T-helper 17 cell (primary cell): ENCODE measurements around the gene FARSA. TPM values are rescaled to one million over a fixed set of nuclear protein-coding genes. Genes with fewer than 3 reads are reported as not detected.
A peak's percentile ranks its signal among the peaks of the same experiment; 100 is the strongest.
"Not testable (repeated sequence)": the region's sequence is repeated elsewhere in the genome, so short reads cannot be mapped to it uniquely, and the experiment has no call there.

Experiments
- ATAC-seq: fragments of 150-1000 bp; cut with Tn5 transposase; 2 replicates; pipeline ENCODE4 v1.10.0; 2021; ENCODE audit warnings: mild to moderate bottlenecking, moderate library complexity
- DNase-seq, 3 donors: peaks; one replicate each; pipeline versions ENCODE4 v3.0.0 to v3.0.0-alpha.2; 2020 to 2021
- H3K9me3 ChIP-seq: one replicate; pipeline ENCODE4 v1.7.0; 2013; ENCODE audit warnings: low read length, mild to moderate bottlenecking; ENCODE audit not compliant: control insufficient read depth, poor library complexity, severe bottlenecking
- H3K27ac Mint-ChIP-seq: one replicate; pipeline ENCODE4 v1.8.0; 2022; ENCODE audit warnings: mild to moderate bottlenecking, moderate library complexity, mixed read lengths
- H3K27me3 Mint-ChIP-seq: one replicate; pipeline ENCODE4 v1.8.0; 2022; ENCODE audit warnings: mixed read lengths
- H3K36me3 Mint-ChIP-seq: one replicate; pipeline ENCODE4 v1.8.0; 2022; ENCODE audit warnings: low read depth, mixed read lengths
- H3K4me1 Mint-ChIP-seq: one replicate; pipeline ENCODE4 v1.8.0; 2022; ENCODE audit warnings: mild to moderate bottlenecking, mixed read lengths
- H3K4me3 Mint-ChIP-seq: one replicate; pipeline ENCODE4 v1.8.0; 2022; ENCODE audit warnings: mild to moderate bottlenecking, moderate library complexity, mixed read lengths
- total RNA-seq, 4 donors: library from RNA in 2 of 4; stranded (reverse) in 2 of 4; gene quantifications; one replicate each; pipeline ENCODE4 v1.2.3 and lab custom pipeline; 2022 to 2026

The FARSA gene
- total RNA-seq, 2 donors from 2014 or later = 23.2 to 28.3 TPM

DNA sequence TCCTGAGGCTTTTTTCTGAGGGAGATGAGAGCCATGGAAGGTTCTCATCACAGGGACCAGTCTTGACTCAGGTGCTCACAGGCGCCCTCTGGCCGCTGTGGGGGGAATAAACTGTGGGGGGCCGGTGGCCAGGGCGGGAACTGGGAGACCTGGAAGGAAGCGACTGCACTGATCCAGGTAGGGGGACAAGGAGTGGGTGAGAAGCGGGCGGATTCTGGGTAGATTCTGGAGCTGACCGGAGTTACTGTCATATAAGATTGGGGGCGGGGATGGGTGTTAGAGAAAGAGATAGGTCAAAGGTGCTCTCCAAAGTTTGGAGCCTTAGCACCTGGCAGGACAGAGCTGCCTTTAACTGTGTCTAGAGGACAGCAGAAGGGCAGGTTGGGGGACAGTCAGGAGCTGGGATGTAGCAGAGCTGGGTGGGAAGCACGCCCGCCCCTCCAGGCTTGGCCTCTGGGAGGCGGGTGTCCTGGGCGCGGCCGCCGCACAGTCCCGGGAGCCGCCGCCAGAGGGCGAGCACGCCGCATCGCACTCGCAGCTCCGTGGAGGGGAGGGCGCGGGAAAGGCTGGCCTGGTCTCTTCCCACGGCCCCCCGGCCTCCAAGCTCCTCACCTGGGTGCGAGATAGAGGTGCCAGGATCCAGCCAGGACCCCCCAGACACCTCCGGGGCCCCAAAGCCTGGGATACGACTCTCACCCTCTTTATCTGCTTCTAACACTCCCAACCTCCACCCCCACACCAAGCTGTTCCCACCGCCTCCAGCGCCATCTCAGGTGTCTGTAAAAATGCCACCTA is 31.7 kb upstream of the FARSA start:
- H3K27me3 Mint-ChIP-seq = no peaks in the 10 kb centered on the region
- H3K4me1 Mint-ChIP-seq = peaks cover 6% of the 10 kb centered on the region
- H3K4me3 Mint-ChIP-seq = peak overlapping the region; percentile 97
- H3K27ac Mint-ChIP-seq = peak overlapping the region; percentile 65
- H3K9me3 ChIP-seq = no peaks in the 10 kb centered on the region
- peak; percentile 71 to 81 (median 77) for DNase-seq
- ATAC-seq = peak; percentile 95
- H3K36me3 Mint-ChIP-seq = peaks cover 4% of the 10 kb centered on the region

- DNase-seq (no peak), ATAC-seq (no peak)
- H3K4me1 Mint-ChIP-seq = peaks cover 17% of the 10 kb centered on the region
- peaks cover 4% of the 10 kb centered on the region for H3K36me3 Mint-ChIP-seq
- no peak overlapping the region for H3K4me3 Mint-ChIP-seq
- H3K27me3 Mint-ChIP-seq = no peaks in the 10 kb centered on the region
- no peaks in the 10 kb centered on the region for H3K9me3 ChIP-seq
- H3K27ac Mint-ChIP-seq = no peak overlapping the region
Measured at GRCh38 chr19:12959481-12959880, 26.0 kb upstream of the FARSA start.

DNA sequence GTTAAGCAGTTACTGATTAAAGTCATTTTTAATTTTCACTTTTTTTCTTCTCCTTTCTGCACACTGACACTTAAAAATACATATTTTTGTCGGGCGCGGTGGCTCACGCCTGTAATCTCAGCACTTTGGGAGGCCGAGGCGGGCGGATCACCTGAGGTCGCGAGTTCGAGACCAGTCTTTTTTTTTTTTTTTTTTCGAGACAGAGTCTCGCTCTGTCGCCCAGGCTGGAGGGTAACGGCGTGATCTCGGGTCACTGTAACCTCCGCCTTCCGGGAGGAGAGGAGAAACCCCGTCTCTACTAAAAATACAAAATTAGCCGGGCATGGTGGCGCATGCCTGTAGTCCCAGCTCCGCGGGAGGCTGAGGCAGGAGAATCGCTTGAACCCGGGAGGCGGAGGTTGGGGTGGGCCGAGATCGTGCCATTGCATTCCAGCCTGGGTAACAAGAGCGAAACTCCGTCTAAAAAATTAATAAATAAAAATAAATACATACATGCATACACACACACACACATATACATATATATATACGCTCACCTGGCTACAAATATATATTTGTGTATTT is 24.0 kb upstream of the FARSA start:
- peak; percentile 39 for ATAC-seq
- DNase-seq, H3K36me3 Mint-ChIP-seq, H3K27me3 Mint-ChIP-seq, H3K9me3 ChIP-seq: not testable (repeated sequence)
- peak overlapping the region; percentile 87 for H3K4me3 Mint-ChIP-seq
- peak overlapping the region; percentile 83 for H3K27ac Mint-ChIP-seq
- peaks cover 21% of the 10 kb centered on the region for H3K4me1 Mint-ChIP-seq

DNA sequence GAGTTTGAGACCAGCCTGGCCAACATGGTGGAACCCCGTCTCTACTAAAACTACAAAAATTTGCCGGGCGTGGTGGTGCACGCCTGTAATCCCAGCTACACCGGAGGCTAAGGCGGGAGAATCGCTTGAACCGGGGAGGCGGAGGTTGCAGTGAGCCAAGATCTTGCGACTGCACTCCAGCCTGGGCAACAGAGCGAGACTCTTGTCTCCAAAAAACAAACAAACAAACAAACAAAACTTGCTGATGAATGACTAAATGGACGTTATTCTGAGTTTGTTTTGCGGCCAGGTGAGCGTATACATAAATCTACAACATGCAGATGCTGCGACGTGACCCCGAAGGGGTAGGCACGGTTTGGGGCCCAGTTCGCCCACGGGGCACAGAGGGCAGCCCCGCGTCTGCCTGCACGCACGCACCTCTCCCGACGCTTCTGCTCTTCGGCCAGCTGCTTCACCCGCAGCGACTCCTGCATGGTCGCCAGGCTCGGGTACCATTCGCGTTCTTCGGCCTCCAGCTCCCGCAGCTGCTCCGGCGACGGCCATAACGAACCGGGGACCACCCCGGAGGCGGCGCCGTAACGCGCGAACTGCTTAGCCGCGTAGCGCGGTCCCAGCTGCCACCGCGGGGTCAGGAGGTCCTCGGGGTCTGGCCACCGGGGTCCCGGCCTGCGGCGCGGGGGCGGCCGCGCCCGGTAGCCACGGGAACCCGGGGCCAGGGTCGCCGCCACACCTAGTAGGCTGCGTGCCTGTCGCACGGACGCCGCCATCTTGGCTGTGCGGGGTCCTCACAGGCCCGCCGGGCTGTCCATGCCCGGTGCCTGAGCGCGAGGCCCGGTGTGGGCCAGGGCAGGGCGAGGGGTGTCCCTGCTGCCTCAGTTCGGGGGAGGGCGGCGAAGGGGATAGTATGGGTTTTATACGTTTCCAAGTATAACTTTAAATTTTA is 23.2 kb upstream of the FARSA start, which contains the start of gene GADD45GIP1:
Gene GADD45GIP1, minus strand, starts transcription at position 778 of the 943 bp plus-strand sequence. Its CDS starts 11 bp downstream, at position 767.
- peak within 1 kb of the TSS; percentile 84 for H3K27ac Mint-ChIP-seq

GRCh38 chr19:12955996-12956395 is 22.5 kb upstream of the FARSA start:
- H3K4me3 Mint-ChIP-seq = peak overlapping the region; percentile 87
- no peaks in the 10 kb centered on the region for H3K9me3 ChIP-seq
- no peak for DNase-seq
- H3K27ac Mint-ChIP-seq = peak overlapping the region; percentile 84
- no peaks in the 10 kb centered on the region for H3K27me3 Mint-ChIP-seq
- H3K36me3 Mint-ChIP-seq = peaks cover 3% of the 10 kb centered on the region
- H3K4me1 Mint-ChIP-seq = peaks cover 19% of the 10 kb centered on the region
- no peak for ATAC-seq

More for the DNA sequence above, 23.2 kb upstream of the FARSA start, which contains the start of gene GADD45GIP1:
- Mint-ChIP-seq H3K4me1 (peaks cover 19% of the 10 kb centered on the region), H3K4me3 (peak within 1 kb of the TSS; percentile 87), H3K27me3 (no peaks in the 10 kb centered on the region), H3K36me3 (peaks cover 3% of the 10 kb centered on the region)
- DNase-seq (peak; percentile 65 to 76 (median 67)), ATAC-seq (peak; percentile 97)
- no peaks in the 10 kb centered on the region for H3K9me3 ChIP-seq

DNA sequence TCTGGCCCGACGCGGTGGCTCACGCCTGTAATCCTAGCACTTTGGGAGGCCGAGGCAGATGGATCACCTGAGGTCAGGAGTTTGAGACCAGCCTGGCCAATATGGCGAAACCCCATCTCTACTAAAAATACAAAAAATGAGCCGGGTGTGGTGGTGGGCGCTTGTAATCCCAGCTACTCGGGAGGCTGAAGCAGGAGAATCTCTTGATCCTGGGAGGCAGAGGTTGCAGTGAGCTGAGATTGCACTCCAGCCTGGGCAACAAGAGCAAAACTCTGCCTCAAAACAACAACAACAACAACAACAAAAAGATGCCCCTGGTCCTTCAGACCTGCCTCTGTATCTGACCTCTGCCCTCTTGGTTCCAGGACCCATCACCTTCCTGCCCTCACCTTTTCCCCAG is 22.1 kb upstream of the FARSA start:
- ATAC-seq, H3K9me3 ChIP-seq, H3K27me3 Mint-ChIP-seq, DNase-seq, H3K36me3 Mint-ChIP-seq: not testable (repeated sequence)
- H3K4me1 Mint-ChIP-seq = peaks cover 19% of the 10 kb centered on the region
- peak overlapping the region; percentile 87 for H3K4me3 Mint-ChIP-seq
- peak overlapping the region; percentile 84 for H3K27ac Mint-ChIP-seq

GRCh38 chr19:12954612-12954962 is 21.1 kb upstream of the FARSA start:
- H3K9me3 ChIP-seq = no peaks in the 10 kb centered on the region
- no peaks in the 10 kb centered on the region for H3K27me3 Mint-ChIP-seq
- H3K4me1 Mint-ChIP-seq = peaks cover 21% of the 10 kb centered on the region
- peak overlapping the region; percentile 60 for H3K27ac Mint-ChIP-seq
- DNase-seq (no peak), ATAC-seq (no peak)
- peak overlapping the region; percentile 28 for H3K4me3 Mint-ChIP-seq
- H3K36me3 Mint-ChIP-seq = peaks cover 7% of the 10 kb centered on the region

DNA sequence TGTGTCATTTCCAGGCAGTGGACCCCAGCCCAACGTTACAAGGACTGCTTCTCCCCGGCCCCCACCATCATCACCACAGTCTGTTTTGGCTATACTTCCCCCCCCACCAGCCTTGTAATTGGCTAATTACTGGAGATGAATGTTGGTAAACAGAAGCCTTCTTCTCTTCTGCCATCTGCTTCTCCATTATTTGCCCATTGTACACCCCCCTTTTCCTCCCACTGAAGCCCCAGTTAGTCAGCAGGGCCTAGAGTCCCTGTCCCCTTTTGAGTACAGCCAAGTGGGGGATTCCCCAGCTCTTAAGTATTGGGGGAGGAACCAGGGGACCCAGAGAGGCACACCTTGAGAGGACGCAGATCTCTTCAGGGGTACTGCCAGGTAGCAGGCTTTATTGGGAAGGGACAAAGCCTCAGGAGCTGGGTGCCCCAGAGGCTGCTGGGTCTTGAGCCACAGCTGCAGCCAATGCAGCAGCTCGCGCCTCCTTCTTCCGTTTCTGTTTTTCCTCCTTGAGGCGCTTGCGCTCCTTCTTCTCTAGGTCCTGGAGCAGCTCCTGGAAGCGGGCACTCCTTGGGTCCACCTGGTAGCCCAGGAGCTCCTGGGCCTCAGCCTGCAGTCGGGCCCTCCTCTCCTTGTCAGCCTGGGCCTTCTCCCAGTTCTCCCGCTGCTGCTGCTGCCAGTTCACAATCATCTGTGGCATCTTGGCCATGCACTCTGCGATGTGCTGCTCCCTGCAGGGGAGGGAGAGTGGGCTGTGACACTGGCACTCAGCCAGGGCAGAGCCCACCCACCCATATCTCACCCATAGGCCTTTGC is 20.5 kb upstream of the FARSA start:
- Mint-ChIP-seq H3K27me3 (no peaks in the 10 kb centered on the region), H3K27ac (peak overlapping the region; percentile 60), H3K4me3 (peak overlapping the region; percentile 28), H3K36me3 (peaks cover 7% of the 10 kb centered on the region), H3K4me1 (peaks cover 21% of the 10 kb centered on the region)
- no peak for ATAC-seq
- DNase-seq = no peak
- H3K9me3 ChIP-seq = no peaks in the 10 kb centered on the region

DNA sequence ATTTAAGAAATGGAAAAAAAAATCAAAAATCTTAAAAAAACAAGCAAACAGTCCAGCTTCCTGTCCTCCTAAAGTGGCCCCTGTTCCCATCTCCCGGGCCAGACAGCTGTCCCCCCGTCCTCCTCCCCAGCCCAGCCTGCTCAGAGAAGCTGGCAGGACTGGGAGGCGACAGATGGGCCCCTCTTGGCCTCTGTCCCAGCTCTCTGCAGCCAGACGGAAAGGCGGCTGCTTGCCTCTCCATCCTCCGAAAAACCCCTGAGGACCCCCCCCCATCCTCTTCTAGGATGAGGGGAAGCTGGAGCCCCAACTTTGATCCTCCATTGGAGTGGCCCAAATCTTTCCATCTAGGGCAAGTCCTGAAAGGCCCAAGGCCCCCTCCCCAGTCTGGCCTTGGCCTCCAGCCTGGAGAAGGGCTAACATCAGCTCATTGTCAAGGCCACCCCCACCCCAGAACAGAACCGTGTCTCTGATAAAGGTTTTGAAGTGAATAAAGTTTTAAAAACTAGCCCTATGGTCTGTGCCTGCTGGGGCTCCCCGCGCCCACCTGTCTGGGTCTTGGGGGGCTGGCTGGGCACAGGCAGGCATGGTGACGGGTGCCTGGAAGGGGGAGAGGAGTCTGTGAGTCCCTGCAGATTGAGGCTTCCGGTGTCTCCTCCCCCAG is 19.8 kb upstream of the FARSA start:
- Mint-ChIP-seq H3K4me1 (peaks cover 21% of the 10 kb centered on the region), H3K27ac (peak overlapping the region; percentile 60), H3K27me3 (no peaks in the 10 kb centered on the region), H3K4me3 (peak overlapping the region; percentile 2), H3K36me3 (peaks cover 7% of the 10 kb centered on the region)
- DNase-seq (no peak), ATAC-seq (no peak)
- no peaks in the 10 kb centered on the region for H3K9me3 ChIP-seq

DNA sequence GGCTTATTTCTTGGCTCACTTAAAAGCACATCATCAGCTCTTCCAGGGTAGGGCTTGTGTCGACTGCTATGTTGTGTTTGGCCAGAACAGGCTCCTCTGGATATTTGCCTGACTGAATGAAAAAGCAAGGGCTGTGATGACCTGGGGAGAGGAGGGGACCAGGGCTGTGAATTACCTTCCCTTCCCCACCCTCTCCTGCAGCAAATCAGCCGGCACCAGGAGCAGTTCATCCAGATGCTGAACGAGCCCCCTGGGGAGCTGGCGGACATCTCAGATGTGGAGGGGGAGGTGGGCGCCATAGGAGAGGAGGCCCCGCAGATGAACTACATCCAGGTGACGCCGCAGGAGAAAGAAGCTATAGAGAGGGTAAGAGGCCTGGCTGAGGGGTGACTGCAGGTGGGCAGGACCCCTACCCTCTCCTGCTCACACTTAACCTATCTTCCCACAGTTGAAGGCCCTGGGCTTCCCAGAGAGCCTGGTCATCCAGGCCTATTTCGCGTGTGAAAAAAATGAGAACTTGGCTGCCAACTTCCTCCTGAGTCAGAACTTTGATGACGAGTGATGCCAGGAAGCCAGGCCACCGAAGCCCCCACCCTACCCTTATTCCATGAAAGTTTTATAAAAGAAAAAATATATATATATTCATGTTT is 19.1 kb upstream of the FARSA start:
- no peaks in the 10 kb centered on the region for H3K9me3 ChIP-seq
- Mint-ChIP-seq H3K36me3 (peaks cover 7% of the 10 kb centered on the region), H3K27ac (peak overlapping the region; percentile 43), H3K4me1 (peaks cover 23% of the 10 kb centered on the region), H3K4me3 (no peak overlapping the region), H3K27me3 (no peaks in the 10 kb centered on the region)
- ATAC-seq (no peak), DNase-seq (no peak)

DNA sequence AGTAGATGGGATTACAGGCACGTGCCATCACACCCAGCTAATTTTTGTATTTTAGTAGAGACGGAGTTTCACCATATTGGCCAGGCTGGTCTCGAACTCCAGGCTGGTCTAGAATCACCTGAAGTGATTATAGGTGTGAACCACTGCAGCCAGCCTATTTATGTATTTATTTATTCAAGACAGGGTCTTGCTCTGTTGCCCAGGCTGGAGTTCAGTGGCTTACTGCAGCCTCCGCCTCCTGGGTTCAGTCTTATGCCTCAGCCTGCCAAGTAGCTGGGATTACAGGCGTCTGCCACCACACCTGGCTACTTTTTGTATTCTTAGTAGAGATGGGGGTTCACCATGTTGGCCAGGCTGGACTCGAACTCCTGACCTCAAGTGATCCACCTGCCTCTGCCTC is 18.5 kb upstream of the FARSA start:
- not testable (repeated sequence) for H3K4me3 Mint-ChIP-seq, H3K27me3 Mint-ChIP-seq, H3K36me3 Mint-ChIP-seq, ATAC-seq, H3K9me3 ChIP-seq, DNase-seq
- H3K27ac Mint-ChIP-seq = peak overlapping the region; percentile 43
- H3K4me1 Mint-ChIP-seq = peaks cover 24% of the 10 kb centered on the region
